Measurements from ENCODE around the gene RAB40C.

- TF ChIP-seq, protein P1, sequence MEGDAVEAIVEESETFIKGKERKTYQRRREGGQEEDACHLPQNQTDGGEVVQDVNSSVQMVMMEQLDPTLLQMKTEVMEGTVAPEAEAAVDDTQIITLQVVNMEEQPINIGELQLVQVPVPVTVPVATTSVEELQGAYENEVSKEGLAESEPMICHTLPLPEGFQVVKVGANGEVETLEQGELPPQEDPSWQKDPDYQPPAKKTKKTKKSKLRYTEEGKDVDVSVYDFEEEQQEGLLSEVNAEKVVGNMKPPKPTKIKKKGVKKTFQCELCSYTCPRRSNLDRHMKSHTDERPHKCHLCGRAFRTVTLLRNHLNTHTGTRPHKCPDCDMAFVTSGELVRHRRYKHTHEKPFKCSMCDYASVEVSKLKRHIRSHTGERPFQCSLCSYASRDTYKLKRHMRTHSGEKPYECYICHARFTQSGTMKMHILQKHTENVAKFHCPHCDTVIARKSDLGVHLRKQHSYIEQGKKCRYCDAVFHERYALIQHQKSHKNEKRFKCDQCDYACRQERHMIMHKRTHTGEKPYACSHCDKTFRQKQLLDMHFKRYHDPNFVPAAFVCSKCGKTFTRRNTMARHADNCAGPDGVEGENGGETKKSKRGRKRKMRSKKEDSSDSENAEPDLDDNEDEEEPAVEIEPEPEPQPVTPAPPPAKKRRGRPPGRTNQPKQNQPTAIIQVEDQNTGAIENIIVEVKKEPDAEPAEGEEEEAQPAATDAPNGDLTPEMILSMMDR (IDR thresholded peaks at IDR 0.05): no peak
- TF ChIP-seq POLR2A (IDR thresholded peaks at IDR 0.05): no peak
These were observed 45.3 kb upstream of the RAB40C start for GRCh38 chr16:544517-544916.
